ENCODE data around the gene NFKBIB.

GRCh38 chr19:38890686-38891085 is 9.1 kb upstream of the NFKBIB start:
- no peak for TF ChIP-seq CTCF (conservative IDR thresholded peaks at IDR 0.05)
- TF ChIP-seq ZFX (IDR thresholded peaks at IDR 0.05): no peak

Data from C4-2B (cell line).